Trophoblast cell (in vitro differentiated cells and primary cell): ENCODE data around the gene LIMCH1.
"Not testable (repeated sequence)": the region's sequence is repeated elsewhere in the genome, so short reads cannot be mapped to it uniquely, and the experiment has no call there.

Experiments
- DNase-seq, 2 donors: peaks; one replicate each; pipeline ENCODE4 v3.0.0-alpha.2; 2016
- H2AFZ ChIP-seq: 2 replicates; pipeline ENCODE4 v1.6.1; 2013; ENCODE audit warnings: low read length, moderate library complexity, mild to moderate bottlenecking; ENCODE audit not compliant: insufficient read depth, poor library complexity
- H2AK5ac ChIP-seq: 2 replicates; pipeline ENCODE4 v1.6.1; 2013; ENCODE audit warnings: mild to moderate bottlenecking, low read length
- H2BK120ac ChIP-seq: 2 replicates; pipeline ENCODE4 v1.6.1; 2013; ENCODE audit warnings: low read length, mild to moderate bottlenecking, moderate library complexity; ENCODE audit not compliant: insufficient read depth, poor library complexity
- H2BK12ac ChIP-seq: 2 replicates; pipeline ENCODE4 v1.6.1; 2013; ENCODE audit warnings: mild to moderate bottlenecking, low read length, moderate library complexity
- H2BK5ac ChIP-seq: 2 replicates; pipeline ENCODE4 v1.6.1; 2013; ENCODE audit warnings: low read length, low read depth, moderate library complexity, mild to moderate bottlenecking; ENCODE audit not compliant: poor library complexity
- H3K14ac ChIP-seq: 2 replicates; pipeline ENCODE4 v1.6.1; 2013; ENCODE audit warnings: mild to moderate bottlenecking, low read length
- H3K18ac ChIP-seq: 2 replicates; pipeline ENCODE4 v1.6.1; 2013; ENCODE audit warnings: mild to moderate bottlenecking, low read length
- H3K23ac ChIP-seq: 2 replicates; pipeline ENCODE4 v1.6.1; 2013; ENCODE audit warnings: low read length
- H3K27ac ChIP-seq: 2 replicates; pipeline ENCODE4 v1.5.1; 2013; ENCODE audit warnings: low read depth, mild to moderate bottlenecking, inconsistent platforms, low read length, moderate library complexity
- H3K27me3 ChIP-seq: 2 replicates; pipeline ENCODE4 v1.6.1; 2013; ENCODE audit warnings: inconsistent platforms, mild to moderate bottlenecking, low read length, moderate library complexity; ENCODE audit not compliant: insufficient read depth
- H3K36me3 ChIP-seq, 2 experiments: 1 replicate in 1 of 2; 2 replicates in 1 of 2; pipeline ENCODE4 v1.6.1; 2013; ENCODE audit warnings: low read length in 2 of 2, mild to moderate bottlenecking in 2 of 2, moderate library complexity in 1 of 2; ENCODE audit not compliant: insufficient read depth in 2 of 2, control insufficient read depth in 1 of 2
- H3K4ac ChIP-seq: 2 replicates; pipeline ENCODE4 v1.6.1; 2013; ENCODE audit warnings: low read depth, mild to moderate bottlenecking, low read length, moderate library complexity
- H3K4me1 ChIP-seq, 2 experiments: 1 replicate in 1 of 2; 2 replicates in 1 of 2; pipeline ENCODE4 v1.6.1; 2013; ENCODE audit warnings: low read length in 2 of 2, mild to moderate bottlenecking in 2 of 2, moderate library complexity in 1 of 2; ENCODE audit not compliant: insufficient read depth in 2 of 2, control insufficient read depth in 1 of 2
- H3K4me2 ChIP-seq: 2 replicates; pipeline ENCODE4 v1.6.1; 2013; ENCODE audit warnings: inconsistent platforms, mild to moderate bottlenecking, low read length, moderate library complexity
- H3K4me3 ChIP-seq: 2 replicates; pipeline ENCODE4 v1.5.1; 2013; ENCODE audit warnings: mild to moderate bottlenecking, low read depth, low read length, inconsistent platforms
- H3K79me1 ChIP-seq: one replicate; pipeline ENCODE4 v1.6.1; 2013; ENCODE audit warnings: low read length
- H3K79me2 ChIP-seq: 2 replicates; pipeline ENCODE4 v1.6.1; 2013; ENCODE audit warnings: low read length, mild to moderate bottlenecking; ENCODE audit not compliant: control insufficient read depth, insufficient read depth, poor library complexity
- H3K9ac ChIP-seq: 2 replicates; pipeline ENCODE4 v1.6.1; 2013; ENCODE audit warnings: mild to moderate bottlenecking, low read length
- H3K9me3 ChIP-seq: 2 replicates; pipeline ENCODE4 v1.6.1; 2013; ENCODE audit warnings: low read depth, mild to moderate bottlenecking, control low read depth, inconsistent platforms, low read length; ENCODE audit not compliant: insufficient read depth
- H4K12ac ChIP-seq: 2 replicates; pipeline ENCODE4 v1.6.1; 2013; ENCODE audit warnings: low read depth, mild to moderate bottlenecking, low read length, moderate library complexity
- H4K8ac ChIP-seq: 2 replicates; pipeline ENCODE4 v1.6.1; 2013; ENCODE audit warnings: low read depth, mild to moderate bottlenecking, low read length, moderate library complexity
- H4K91ac ChIP-seq: one replicate; pipeline ENCODE4 v1.6.1; 2013; ENCODE audit warnings: low read depth, mild to moderate bottlenecking, low read length, moderate library complexity
- WGBS: extraction: QIAGEN DNeasy Blood & Tissue Kit; methylation state at CpG from one replicate; pipeline ENCODE4 v1.1.7; 2013; ENCODE audit warnings: missing lambda C conversion rate; ENCODE audit not compliant: insufficient read length, insufficient coverage; ENCODE audit errors: extremely low coverage; 5-methylcytosine and 5-hydroxymethylcytosine counted together

Gene LIMCH1

GRCh38 chr4:41703785-41704184 lies 165.8 kb downstream of the LIMCH1 start:
- H3K79me1 ChIP-seq: no peaks in the 10 kb centered on the region

GRCh38 chr4:41709844-41710481 lies 172.0 kb downstream of the LIMCH1 start:
- Histone ChIP-seq H3K9ac (no peak overlapping the region), H3K4ac (no peak overlapping the region)
- no CpG with 5 or more reads among the region's 5 CpGs for WGBS

More at GRCh38 chr4:41703785-41704184, 165.8 kb downstream of the LIMCH1 start:
- H3K27ac ChIP-seq: no peak overlapping the region
- no peak overlapping the region for H3K23ac ChIP-seq
- no peak overlapping the region for H4K8ac ChIP-seq
- H3K4me2 ChIP-seq: no peak overlapping the region
- H3K18ac ChIP-seq: no peak overlapping the region
- no peaks in the 10 kb centered on the region for H3K4me1 ChIP-seq
- H2BK12ac ChIP-seq: no peak overlapping the region
- H4K12ac ChIP-seq: no peak overlapping the region
- no peaks in the 10 kb centered on the region for H3K36me3 ChIP-seq
- H3K4ac ChIP-seq: no peak overlapping the region
- H2BK5ac ChIP-seq: no peak overlapping the region
- H3K9me3 ChIP-seq: no peaks in the 10 kb centered on the region
- no peak overlapping the region for H2AK5ac ChIP-seq
- H3K14ac ChIP-seq: no peak overlapping the region
- no peak overlapping the region for H2BK120ac ChIP-seq
- WGBS: no CpG with 5 or more reads among the region's 3 CpGs
- peak in 1 of 2 donors; percentile 21 for DNase-seq
- no peak overlapping the region for H3K4me3 ChIP-seq
- no peak overlapping the region for H3K9ac ChIP-seq
- no peaks in the 10 kb centered on the region for H3K27me3 ChIP-seq
- no peaks in the 10 kb centered on the region for H3K79me2 ChIP-seq
- no peak overlapping the region for H4K91ac ChIP-seq
- no peak overlapping the region for H2AFZ ChIP-seq

GRCh38 chr4:41711654-41712053 lies 173.7 kb downstream of the LIMCH1 start:
- H3K23ac ChIP-seq, H3K36me3 ChIP-seq, H3K9me3 ChIP-seq, H2BK5ac ChIP-seq, H4K91ac ChIP-seq, H3K14ac ChIP-seq, H4K8ac ChIP-seq, H3K4me3 ChIP-seq, H3K4me1 ChIP-seq, H3K4ac ChIP-seq, H3K18ac ChIP-seq, H4K12ac ChIP-seq, H3K9ac ChIP-seq, H2AK5ac ChIP-seq, H3K27me3 ChIP-seq, H2BK120ac ChIP-seq, H3K4me2 ChIP-seq, H2AFZ ChIP-seq, H3K27ac ChIP-seq, H2BK12ac ChIP-seq, DNase-seq, H3K79me2 ChIP-seq, H3K79me1 ChIP-seq: not testable (repeated sequence)
- WGBS: no CpG with 5 or more reads among the region's 2 CpGs

More at GRCh38 chr4:41709844-41710481, 172.0 kb downstream of the LIMCH1 start:
- H2BK5ac ChIP-seq: no peak overlapping the region
- no peak overlapping the region for H3K27ac ChIP-seq
- no peak overlapping the region for H3K23ac ChIP-seq
- no peak overlapping the region for H3K18ac ChIP-seq
- no peaks in the 10 kb centered on the region for H3K27me3 ChIP-seq
- no peaks in the 10 kb centered on the region for H3K4me1 ChIP-seq
- no peak overlapping the region for H3K4me2 ChIP-seq
- DNase-seq: peak in 1 of 2 donors; percentile 30
- H3K79me2 ChIP-seq: no peaks in the 10 kb centered on the region
- H3K14ac ChIP-seq: no peak overlapping the region
- no peak overlapping the region for H2AFZ ChIP-seq
- H2BK120ac ChIP-seq: no peak overlapping the region
- H4K12ac ChIP-seq: no peak overlapping the region
- no peak overlapping the region for H2BK12ac ChIP-seq
- no peak overlapping the region for H3K4me3 ChIP-seq
- H3K36me3 ChIP-seq: no peaks in the 10 kb centered on the region
- H3K79me1 ChIP-seq: no peaks in the 10 kb centered on the region
- no peak overlapping the region for H4K8ac ChIP-seq
- H3K9me3 ChIP-seq: no peaks in the 10 kb centered on the region
- H4K91ac ChIP-seq: no peak overlapping the region
- H2AK5ac ChIP-seq: no peak overlapping the region

- Histone ChIP-seq H2BK120ac (no peak overlapping the region), H3K4me1 (no peaks in the 10 kb centered on the region), H3K23ac (no peak overlapping the region), H2AK5ac (no peak overlapping the region), H3K4ac (no peak overlapping the region), H3K9me3 (no peaks in the 10 kb centered on the region), H3K18ac (no peak overlapping the region), H2BK12ac (no peak overlapping the region), H3K27me3 (no peaks in the 10 kb centered on the region), H3K79me2 (no peaks in the 10 kb centered on the region), H4K91ac (no peak overlapping the region), H3K4me2 (no peak overlapping the region), H3K14ac (no peak overlapping the region), H3K27ac (no peak overlapping the region), H3K9ac (no peak overlapping the region), H2BK5ac (no peak overlapping the region), H4K12ac (no peak overlapping the region), H2AFZ (no peak overlapping the region), H3K36me3 (no peaks in the 10 kb centered on the region), H4K8ac (no peak overlapping the region), H3K4me3 (no peak overlapping the region), H3K79me1 (no peaks in the 10 kb centered on the region)
- no peak for DNase-seq
- WGBS: no CpG with 5 or more reads among the region's 3 CpGs
Observed at GRCh38 chr4:41712425-41712824, 174.5 kb downstream of the LIMCH1 start.
